NCI-H2029 (cell line): ENCODE measurements around the gene SLCO4A1.
A peak's percentile ranks its signal among the peaks of the same experiment; 100 is the strongest.

Experiments
- DNase-seq: peaks from one replicate; lab custom pipeline; 2025; lab: John Stamatoyannopoulos, UW

The SLCO4A1 gene

GRCh38 chr20:62606551-62607201 lies 35.6 kb upstream of the SLCO4A1 start:
- DNase-seq: no peak

GRCh38 chr20:62607366-62608217 lies 34.7 kb upstream of the SLCO4A1 start:
- no peak for DNase-seq

- no peak for DNase-seq
Observed at GRCh38 chr20:62608218-62608565, 34.1 kb upstream of the SLCO4A1 start.

- DNase-seq: no peak
Observed at GRCh38 chr20:62609279-62609720, 33.0 kb upstream of the SLCO4A1 start.

GRCh38 chr20:62609811-62610757 lies 32.2 kb upstream of the SLCO4A1 start:
- no peak for DNase-seq

GRCh38 chr20:62611012-62611411 lies 31.3 kb upstream of the SLCO4A1 start:
- DNase-seq: no peak

GRCh38 chr20:62611819-62612218 lies 30.5 kb upstream of the SLCO4A1 start:
- no peak for DNase-seq

GRCh38 chr20:62614085-62614960 lies 28.0 kb upstream of the SLCO4A1 start:
- no peak for DNase-seq

GRCh38 chr20:62614961-62615680 lies 27.2 kb upstream of the SLCO4A1 start:
- no peak for DNase-seq

- no peak for DNase-seq
Observed at GRCh38 chr20:62615750-62616251, 26.5 kb upstream of the SLCO4A1 start.

- DNase-seq: peak; percentile 10
Observed at GRCh38 chr20:62616728-62617621, 25.3 kb upstream of the SLCO4A1 start.

- DNase-seq: no peak
Observed at GRCh38 chr20:62617711-62618483, 24.4 kb upstream of the SLCO4A1 start.

- DNase-seq: no peak
Observed at GRCh38 chr20:62618611-62619529, 23.4 kb upstream of the SLCO4A1 start.

- no peak for DNase-seq
Observed at GRCh38 chr20:62620625-62621024, 21.7 kb upstream of the SLCO4A1 start.

GRCh38 chr20:62621251-62622110 lies 20.8 kb upstream of the SLCO4A1 start:
- DNase-seq: no peak

GRCh38 chr20:62622178-62622876 lies 20.0 kb upstream of the SLCO4A1 start:
- no peak for DNase-seq
